Measurements from ENCODE around the gene BCAR1.
"Not testable (repeated sequence)": the region's sequence is repeated elsewhere in the genome, so short reads cannot be mapped to it uniquely, and the experiment has no call there.

BCAR1 gene

DNA sequence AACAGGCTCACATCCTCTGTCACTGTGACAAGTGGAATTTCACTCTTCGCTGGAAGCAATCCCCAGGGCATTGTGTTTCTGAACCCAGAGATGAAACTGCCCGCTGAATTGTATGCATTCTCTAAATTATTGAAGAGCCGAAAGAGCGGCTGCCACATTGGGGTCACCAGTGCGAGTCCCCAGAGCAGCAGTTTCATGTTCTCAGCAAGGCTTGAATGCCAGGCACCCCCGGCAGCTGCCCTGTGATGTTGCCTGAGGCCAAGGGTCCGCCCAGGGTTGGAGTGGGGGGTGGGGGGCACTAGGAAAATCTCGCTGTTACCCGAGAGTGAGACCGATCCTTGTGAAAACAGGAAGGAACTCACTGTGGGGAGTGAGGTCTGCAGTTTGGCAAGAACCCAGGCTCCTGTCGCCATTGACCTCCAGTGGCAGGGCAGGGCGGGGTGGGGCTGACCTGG lies 20.7 kb upstream of the BCAR1 start:
- no peak for DNase-seq (ENCODE audit: low spot score)
- no peak for FAIRE-seq

DNA sequence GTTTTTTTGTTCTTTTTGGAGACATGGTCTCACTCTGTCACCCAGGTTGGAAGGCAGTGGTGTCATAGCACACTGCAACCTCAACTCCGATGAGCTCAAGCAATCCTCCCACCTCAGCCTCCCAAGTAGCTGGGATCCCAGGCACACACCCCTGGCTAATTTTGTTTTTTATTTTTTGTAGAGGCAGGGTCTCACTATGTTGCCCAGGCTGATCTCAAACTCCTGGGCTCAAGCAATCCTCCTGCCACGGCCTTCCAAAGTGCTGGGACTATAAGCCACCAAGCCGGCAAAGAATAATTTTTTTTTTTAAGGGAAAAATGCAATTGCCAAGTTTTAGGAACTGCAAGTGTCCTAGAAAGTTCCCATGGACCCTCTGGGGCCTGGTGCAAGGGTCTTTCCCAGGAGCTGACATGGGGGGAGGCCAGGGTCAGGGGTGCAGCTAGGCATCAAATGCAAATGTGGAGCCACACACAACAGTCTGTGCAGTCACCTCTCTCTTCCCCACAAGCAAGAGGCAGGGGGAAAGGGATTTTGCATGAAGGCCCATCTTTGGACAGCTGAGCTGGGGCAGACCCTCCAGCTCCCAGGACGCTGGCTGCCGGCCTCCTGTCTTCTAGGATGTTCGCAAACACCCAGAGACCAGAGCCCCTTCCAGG lies 20.1 kb upstream of the BCAR1 start:
- no peak for FAIRE-seq
- DNase-seq (ENCODE audit: low spot score): no peak

DNA sequence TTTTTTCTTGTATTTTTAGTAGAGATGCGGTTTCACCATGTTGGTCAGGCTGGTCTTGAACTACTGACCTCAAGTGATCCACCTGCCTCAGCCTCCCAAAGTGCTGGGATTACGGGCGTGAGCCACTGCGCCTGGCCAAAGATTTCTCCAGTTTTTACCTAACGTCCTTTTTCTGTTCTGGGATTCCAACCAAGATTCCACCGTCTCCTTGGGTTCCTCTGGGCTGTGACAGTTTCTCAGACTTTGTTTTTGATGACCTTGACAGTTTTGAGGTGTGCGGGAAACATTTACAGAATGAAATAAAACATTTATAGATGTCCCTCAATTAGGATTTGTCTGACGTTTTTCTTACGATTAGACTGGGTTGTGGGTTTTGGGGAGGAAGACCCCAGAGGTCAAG lies 17.9 kb upstream of the BCAR1 start:
- DNase-seq (ENCODE audit: low spot score); FAIRE-seq: not testable (repeated sequence)

DNA sequence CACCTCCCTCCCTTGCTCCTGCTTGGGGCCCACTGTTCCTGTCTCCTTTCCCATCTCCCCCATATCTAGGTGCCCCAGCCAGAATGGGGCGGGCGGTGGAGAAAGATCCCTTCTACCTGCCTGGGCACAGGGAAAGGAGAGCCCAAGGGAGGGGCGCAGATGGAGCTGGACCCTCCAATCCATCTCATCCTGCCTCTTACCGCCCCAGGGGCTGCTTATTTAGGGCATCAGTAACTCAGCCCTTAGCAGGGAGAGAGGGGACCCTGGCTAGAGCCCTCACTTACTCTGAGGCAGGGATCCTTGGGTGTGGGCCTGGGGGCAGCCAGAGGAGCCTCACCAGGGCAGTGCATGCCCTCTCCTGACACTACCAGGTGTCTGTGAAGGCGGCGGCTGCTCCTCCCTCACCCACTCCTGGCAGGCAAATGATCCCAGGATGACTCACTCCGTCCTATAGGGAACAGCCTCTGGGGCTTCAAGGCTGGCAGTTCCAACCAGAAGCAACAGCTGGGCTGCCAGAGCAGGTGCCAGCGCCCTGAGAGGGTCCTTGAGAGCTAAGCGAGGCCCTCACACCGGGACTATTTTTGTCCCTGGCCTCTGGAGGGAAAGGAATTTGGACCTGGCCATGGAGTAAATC lies 16.3 kb upstream of the BCAR1 start:
- FAIRE-seq (no peak), DNase-seq (ENCODE audit: low spot score) (peak; percentile 74)

DNA sequence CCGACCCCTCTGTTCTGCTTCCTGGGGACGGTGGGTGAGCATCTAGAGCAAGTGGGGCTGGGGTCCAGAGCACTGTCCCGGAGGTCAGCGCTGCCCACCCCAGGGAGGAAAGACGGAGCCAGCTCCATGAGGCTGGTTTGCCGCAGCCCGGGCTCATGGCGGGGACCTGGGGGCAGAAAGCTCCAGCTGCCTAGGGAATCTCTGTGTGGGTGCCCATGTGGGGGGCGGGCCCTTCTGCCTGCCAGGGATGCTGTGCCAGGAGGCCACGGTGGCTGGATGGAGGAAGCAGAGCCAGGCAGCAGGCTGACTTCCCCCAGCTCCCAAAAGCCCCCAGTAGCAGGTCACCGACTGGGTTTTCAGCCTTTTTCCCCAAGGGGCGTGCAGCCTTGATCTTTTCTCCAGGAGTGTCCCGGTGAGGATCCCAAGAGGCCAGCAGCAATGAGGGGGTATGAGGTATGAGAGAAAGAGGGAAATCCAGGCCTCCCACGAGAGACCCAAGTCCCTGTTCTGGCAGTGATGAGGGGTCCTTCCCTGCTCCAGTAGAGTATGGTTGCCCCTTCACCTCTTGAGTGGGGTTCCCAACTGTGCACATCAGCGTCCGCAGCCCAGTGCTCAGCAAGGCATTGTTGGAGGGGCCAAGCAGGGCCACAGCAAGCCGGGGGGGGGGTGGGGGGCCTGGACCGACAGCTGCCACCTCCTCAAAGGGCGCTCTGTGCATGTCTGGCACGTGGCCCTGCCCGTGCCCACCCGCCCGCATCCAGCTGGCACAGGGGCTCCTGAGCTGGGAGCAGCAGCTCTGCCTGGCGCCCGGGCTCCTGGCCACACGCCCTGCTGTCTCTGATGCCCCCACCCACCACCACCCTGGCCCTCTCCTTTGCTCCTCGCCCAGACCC lies 15.6 kb upstream of the BCAR1 start:
- FAIRE-seq (no peak), DNase-seq (ENCODE audit: low spot score) (no peak)

DNA sequence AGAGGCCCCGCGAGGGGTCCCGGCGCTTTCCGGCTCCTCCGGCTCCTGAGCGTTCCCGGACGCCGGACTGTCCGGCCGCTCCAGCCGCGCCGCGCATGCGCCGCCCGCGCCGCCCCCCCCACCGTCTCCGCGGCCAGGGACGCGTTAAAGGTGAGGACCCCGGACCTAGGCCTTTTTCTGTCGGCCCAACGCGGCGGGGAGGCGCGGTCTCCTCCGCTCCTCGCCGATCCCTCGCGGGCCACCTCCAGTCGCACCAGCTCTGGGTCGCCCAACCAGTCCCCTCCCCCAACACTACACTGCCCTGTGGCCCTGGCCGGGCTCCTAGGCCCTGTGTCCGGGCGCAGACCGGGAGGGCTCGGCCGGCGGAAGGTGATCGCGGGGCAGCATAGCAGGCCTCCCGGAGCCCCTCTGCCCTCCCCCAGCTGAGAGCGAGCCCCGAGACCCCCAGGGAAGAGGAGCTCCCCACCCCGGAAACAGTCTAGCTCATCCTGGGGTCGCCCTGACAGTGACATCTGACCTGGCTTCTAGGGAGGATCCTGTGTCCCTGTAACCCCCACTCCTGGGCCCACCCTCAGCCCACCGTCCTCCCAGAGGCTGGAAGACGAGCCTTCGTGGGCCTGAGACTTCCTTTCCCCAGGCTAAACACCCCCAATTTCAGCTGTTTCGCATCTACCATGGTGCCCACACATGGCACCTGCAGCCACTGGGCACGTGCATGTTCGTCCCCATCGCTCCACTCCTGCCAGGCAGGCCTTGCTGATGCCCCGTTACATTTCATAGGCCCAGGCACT lies 14.7 kb upstream of the BCAR1 start:
- no peak for FAIRE-seq

DNA sequence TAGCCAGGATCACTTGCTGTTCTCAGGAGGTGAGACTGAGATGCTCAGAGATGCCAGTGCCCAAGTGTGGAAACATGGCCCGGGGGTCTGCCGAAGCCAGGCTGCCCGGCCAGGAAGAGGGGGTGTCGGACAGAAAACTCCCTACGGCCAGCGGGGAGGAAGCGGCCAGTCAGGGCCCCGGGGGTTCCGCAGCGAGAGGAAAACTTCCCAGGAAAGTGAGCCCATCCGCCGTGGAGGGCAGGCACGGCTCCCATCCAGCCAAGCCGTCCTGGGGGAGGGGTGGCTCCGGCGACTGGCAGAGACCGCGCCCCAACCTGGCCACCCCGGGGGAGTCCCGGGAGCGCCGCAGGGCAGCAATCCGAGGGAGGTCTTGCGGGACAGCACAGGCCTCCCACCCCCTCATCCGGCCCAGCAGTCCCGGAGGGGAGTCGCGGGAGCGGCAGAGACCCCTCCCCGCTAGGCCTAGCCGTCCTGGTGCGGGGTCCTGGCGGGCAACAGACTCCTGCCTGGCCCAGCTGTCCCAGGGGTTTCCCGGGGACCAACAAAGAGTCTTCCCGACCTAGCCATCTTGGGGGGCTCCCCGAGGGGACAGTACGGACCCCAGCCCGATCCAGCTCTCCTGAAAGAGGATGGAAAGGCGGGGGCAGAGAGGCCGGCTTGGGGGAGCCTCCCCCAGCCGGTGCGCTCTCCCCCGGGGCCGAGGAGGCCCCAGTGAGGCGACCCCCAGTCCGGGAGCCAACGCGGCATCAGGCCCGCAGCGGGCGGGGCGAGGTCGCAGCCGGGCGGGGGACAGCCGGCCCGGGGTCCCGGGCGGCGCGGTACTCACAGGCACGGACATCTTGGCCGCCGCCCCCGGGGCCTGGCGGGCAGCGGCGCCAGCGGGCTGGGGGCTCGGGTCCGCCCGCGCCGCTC lies 13.8 kb upstream of the BCAR1 start:
- FAIRE-seq (no peak), DNase-seq (ENCODE audit: low spot score) (no peak)

More for the DNA sequence above, 14.7 kb upstream of the BCAR1 start:
- peak; percentile 59 for DNase-seq (ENCODE audit: low spot score)

DNA sequence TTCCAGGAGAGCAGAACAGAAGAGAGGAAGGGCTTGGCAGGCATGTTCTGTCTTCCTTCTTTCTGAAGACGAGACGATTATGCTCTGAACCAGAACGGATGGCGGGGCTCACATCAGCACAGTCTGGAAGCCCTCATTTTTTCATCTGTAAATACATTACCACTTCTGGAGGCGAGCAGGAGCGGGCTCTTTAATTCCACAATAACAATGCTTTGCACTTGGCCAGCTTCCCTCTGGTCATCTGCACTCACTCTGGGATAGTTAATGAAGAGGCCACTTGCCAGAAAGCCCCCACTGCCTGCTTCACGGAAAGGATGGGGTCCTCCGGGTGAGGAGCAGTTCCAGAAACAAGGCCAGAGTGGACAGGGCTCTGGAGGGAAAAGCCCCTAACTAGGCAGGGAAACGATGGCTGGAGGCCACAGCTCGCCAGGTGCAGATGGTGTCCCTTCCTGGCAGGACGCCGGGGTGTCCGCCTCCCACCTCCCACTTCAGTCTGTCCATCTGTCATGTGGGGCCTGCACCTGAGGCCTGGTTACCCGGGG lies 13.1 kb upstream of the BCAR1 start:
- DNase-seq (ENCODE audit: low spot score) (no peak), FAIRE-seq (no peak)

DNA sequence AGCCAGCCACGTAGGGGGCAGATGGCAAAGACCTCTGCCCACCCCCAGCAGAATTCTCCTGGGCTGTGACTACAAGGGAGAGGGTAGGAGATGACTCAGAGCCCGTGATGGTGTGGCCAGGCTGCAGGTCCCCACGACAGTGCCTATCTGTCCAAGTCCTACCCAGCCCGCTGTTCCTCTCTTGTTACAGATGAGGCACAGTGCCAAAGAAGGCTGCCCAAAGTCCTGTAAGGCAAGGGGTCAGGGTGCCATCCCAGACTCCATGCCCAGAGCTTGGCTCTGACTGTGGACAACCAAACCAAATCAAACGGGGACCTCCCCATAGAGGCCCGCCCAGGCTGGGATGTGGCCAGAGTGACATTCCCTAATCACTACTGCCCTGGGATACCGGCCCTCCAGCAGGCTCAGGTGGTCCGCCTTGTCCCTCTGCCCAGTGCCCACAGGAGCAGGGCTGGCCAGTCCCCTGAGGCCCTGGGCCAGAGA lies 12.6 kb upstream of the BCAR1 start:
- DNase-seq (ENCODE audit: low spot score): peak; percentile 75
- peak; percentile 80 for FAIRE-seq

DNA sequence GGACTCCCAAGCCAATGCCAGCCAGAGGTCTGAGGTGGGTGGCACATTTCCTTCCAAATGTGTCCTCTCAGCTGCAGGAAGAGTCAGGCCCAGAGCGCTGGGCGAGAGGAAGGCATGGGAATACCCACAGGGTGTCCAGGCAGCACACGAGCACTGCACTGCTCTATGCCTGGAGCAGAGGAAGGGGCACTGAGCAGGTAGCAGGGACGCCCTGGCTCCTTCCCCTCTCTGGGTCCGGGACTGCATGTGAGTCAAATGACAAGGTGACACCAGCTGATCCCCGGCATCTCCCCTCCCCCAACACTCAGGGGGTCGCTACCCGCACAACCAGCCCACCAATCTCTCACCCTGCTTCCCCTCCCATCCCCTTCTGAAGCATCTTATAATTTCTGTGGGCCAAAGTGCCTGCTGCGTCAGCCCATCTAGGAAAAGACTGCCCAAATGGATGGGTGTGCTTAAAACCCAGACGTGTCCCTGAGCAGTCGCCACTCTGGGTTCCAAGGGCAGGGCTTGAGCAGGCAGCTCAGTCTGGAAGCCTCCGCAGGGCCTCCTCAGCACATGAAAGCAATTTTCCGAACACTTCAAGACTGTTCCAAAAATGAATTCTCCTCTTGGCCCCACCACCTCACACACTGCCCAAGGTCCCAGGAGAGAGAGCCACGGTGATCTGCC lies 12.0 kb upstream of the BCAR1 start:
- DNase-seq (ENCODE audit: low spot score) (no peak), FAIRE-seq (no peak)

DNA sequence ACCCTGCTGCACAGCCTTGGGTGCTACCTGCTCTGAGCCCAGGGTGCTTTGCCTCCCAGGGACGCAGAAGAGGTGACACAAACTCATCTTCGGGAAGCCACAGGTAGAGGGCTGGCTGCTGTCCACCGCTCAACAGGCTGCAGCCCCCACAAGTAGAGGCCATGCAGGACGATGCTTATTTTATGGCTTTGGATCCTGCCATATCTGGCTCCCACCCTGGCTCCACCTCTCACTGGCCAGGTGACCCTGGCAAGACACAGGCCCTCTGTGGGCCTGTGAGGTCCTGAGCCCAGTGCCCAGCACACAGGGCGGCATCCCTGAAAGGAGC lies 11.3 kb upstream of the BCAR1 start:
- FAIRE-seq (no peak), DNase-seq (ENCODE audit: low spot score) (no peak)

DNA sequence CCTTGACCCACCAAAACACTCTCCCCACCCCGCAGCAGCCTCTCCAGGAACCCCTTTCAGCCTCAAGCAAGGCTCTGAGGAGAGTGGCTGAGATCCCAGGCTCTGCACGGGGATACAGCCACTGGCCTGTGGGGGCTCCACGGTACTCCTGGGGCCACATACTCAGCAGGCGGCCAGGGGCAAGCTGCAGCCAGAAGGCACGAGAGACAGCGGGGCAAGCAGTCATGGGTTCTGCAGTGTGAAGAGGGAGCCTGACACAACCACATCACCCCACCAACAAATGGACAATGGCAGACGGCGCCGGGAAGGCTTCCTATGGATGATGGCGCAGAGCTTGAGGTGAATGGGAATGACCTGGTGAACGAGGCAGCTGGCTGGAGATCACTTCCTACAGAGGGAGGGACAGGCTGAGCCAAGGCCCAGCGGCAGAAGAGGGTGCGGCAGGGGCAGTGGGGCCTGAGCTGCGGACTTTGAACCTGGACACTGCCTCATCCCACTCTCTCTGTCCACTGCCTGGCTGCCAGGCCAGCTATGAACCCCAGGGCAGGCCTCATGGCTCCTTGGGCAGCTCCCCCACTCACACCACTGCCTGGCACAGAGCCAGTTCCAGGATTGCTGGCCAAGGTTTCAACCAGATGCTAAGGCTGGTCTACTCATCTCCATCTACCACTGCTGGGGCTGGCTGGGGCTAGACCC lies 10.8 kb upstream of the BCAR1 start:
- FAIRE-seq (no peak), DNase-seq (ENCODE audit: low spot score) (no peak)

DNA sequence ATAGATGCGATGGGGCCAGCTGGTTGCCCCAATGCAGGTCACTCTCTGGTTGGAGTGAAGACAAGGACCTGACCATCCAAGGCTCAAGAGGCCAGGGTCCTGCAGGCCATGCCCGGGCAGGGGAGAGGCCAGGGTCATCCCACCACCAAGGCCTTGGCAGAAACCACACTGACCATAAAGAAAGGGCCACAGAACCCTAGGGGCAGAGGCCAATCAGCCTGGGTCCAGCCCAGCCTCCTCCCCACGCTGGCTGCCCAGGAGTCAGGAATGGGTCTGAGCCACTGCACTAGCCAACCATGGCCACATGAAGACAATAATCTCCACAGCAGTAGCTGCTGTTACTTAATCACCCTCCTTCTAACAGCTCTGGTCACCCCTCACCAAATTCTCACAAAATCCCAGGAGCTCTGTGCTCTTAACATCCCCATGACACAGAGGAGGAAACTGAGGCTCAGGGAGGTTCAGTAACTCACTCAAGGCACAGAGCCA lies 10.2 kb upstream of the BCAR1 start:
- no peak for DNase-seq (ENCODE audit: low spot score)
- FAIRE-seq: no peak

DNA sequence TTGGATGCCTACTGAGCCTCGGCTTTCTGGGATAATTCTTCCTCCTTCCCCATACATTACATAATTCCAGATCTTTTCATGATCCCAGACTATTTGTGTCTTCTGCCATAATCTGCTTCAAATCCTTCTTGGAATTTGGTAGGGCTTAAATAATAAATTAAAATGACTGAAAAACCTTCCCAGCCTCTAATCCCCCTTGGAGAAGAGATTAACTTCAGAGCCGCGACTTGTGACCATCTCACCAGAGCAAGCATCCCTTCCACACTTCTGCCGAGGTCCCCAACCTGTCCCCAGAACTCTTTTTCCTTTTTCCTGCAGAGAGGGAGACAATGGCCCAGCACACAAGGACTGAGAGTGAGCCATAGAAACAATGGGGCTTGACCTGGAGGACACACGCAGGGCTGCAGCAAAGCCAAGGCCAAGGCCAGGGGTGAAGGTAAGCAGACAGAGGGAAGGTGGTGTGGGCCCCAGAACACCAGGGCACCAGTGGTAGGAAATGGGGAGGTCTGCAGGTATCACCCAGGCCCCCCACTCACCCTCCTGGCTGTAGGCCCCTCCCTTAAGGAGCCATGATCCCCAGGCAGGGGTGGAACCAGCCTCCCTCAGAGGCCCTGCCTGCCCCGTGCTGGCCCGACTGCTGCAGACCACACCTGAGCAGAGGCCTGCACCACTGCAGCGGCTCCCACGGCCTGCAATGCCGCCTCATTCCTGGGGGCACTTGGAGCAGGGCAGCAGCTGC lies 9.6 kb upstream of the BCAR1 start:
- FAIRE-seq: no peak

DNA sequence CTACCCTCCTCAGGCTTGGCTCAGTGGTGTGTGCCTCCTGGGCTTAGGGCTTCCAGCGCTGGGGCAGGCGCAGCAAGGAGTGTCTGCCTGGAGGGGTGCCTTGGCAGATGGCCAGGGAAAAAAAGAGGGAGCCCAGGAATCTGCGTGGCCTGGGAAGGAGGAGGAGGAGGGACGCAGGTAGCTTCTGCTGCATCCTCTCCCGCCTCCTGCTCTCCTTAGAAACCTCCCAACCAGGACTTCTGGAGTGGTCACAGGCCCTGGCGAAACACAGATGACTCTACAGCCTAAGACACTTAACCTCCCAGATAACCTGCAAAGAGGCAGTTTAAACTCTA lies 7.3 kb upstream of the BCAR1 start:
- FAIRE-seq (no peak), DNase-seq (ENCODE audit: low spot score) (no peak)

More for the DNA sequence above, 9.6 kb upstream of the BCAR1 start:
- DNase-seq (ENCODE audit: low spot score): no peak

DNA sequence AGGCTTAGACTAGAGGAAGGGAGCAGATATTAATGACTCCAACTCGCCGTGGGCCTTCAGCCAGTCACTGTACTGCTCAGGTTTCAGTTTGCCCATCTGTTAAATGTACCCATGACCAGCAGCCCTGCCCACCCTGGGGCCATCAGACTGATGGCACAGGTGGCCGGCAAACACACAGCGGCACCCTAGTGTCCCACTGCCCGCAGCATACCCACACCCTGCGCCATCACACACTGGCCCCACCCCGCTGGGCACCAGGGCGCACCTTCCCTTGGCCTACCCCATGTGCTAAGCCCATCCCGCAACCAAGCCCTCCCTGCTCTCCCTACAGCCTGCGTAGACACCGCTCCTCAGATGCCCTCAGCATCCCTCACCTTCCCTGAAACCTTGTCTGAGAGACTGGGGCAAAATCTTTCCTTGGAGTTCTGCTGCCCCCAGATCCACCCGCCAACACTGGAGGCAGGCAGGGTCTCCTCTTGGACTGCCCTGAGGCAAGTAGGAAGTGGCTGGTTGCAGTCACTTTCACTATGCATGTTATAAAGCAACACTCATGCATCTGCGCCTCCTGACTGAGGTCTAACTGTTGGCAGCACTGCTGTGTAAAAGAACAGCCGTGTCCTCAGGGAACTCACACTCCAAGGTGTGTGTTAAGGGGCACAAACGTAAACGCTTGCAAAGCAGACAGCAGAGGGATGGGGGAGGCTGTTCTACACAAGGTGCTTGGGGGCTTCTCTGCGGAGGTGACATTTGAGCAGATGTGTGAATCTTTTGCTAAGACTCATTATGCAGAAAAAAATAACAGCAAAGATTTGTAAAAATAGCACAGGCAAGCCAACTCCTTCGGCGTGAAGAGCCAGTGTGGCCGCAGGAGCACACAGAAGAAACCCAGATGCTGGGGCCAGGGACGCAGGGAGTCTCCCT lies 6.7 kb upstream of the BCAR1 start:
- DNase-seq (ENCODE audit: low spot score) (no peak), FAIRE-seq (no peak)

DNA sequence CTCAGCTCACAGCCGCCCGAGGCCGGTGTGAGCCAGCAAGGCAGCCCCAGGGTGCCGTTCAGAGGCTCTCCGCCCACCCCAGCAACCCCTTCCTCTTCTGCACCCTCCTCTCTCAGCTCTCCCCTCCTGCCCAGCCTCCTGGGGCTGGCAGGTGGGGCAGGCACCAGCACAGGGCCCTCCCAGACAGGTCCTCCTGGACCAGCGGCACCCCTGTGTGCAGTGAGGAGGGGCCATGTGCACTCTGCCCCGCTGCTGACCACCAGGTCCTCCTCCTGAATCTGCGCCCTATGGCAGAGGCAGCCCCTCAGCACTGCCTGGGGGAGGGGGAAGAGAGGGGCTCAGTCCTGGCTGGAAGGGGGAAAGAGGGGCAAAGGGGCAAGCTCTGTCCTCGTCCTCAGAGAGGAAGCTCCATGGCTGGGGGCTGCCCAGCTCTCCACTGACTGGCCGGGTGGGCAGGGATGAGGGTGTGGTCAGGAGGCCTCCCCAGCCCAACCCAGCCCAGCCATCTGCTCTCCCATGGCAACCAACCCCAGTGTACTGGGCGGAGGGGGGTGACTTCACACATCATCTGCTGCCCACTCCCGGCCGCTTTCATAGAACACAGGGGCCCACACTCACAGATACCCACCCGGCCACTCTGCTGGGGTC lies 5.4 kb upstream of the BCAR1 start:
- DNase-seq (ENCODE audit: low spot score): no peak
- no peak for FAIRE-seq
